ENCODE results near the gene NIPSNAP2. TPM values are rescaled to one million over a fixed set of nuclear protein-coding genes. Genes with fewer than 3 reads are reported as not detected.
A peak's percentile ranks its signal among the peaks of the same experiment; 100 is the strongest.

Gene NIPSNAP2
- total RNA-seq (10 to 100 TPM; 30.1 to 37.8 (median 34.4) TPM), polyA plus RNA-seq (10 to 100 TPM; 38.0 to 51.5 TPM), total RNA-seq (22.1 reads per million, percentile 52 among the genes with 10 or more reads in this experiment)

DNA sequence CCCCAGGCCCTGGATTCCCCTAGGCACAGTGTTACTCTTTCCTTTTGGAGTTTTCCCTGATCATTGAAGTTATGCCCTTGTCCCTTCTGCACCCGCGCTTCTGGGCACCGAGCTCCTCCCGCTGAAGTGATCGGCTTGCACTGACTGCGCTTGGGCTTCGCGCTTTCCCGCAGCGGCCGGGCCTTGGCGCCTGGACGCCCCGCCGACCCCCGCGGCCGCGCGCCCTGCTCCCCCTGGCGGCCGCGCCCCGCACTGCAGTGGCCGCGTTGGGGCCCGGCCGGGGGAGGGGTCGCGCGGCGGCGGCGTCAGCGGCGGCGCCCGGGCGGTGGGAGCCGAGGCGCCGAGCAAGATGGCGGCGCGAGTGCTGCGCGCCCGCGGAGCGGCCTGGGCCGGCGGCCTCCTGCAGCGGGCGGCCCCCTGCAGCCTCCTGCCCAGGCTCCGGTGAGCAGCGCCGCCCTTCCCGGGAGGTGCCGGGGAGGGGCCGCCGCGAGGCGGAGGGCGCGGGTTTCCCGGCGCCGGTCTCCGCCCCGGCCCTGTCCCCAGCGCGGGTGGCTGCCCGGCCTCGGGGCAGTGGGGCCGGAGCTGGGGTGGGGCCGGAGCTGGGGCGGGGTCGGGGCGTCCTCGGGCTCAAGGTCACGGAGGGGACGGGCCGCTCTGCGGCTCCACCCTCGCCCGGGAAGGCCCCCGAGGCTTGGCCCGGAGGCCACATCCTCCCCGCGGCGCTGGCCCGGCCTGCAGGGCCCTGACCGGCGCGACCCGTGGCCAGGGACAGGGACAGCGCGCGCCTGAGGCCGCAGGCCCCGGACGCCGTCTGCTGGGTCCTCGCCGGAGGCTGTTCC lies at the start of gene NIPSNAP2:
NIPSNAP2 (plus strand) TSS at position 325 of the 839 bp plus-strand sequence; CDS start at position 350, 25 bp downstream.
- Mint-ChIP-seq H3K4me1 (peaks cover 24 to 55% (median 42%) of the 10 kb centered on the region in 7 donors), H3K27ac (peak within 1 kb of the TSS; percentile 89 to 94 (median 91)), H3K36me3 (peaks cover 0 to 13% (median 4%) of the 10 kb centered on the region in 5 donors), H3K9me3 (no peaks in the 10 kb centered on the region), H3K4me3 (peak within 1 kb of the TSS; percentile 79 to 91 (median 88)), H3K27me3 (no peaks in the 10 kb centered on the region)
- DNase-seq: peak; percentile 37 to 86 (median 68)
- peak; percentile 94 for ATAC-seq
- H3K9me3 ChIP-seq (ENCODE audit: control insufficient read depth in 2 of 3, low read length in 3 of 3): no peaks in the 10 kb centered on the region
- CTCF ChIA-PET: interaction anchor here (0.6 to 2.6 kb wide), 11 partner anchors 9 to 468 kb away, joined by 3 to 10 read pairs (median 3); no protein-coding TSS in a partner anchor
- intact Hi-C loops (cut with micrococcal nuclease): loop anchor here (1.0 to 5.0 kb wide), 8 partner anchors 13 to 532 kb away; partner anchors contain the start of genes MRPS17 (in 2 of the 2), ZNF713 (in 2 of the 2), CCT6A (in 1 of the 2) and CHCHD2 (in 1 of the 2)
- no peaks in the 10 kb centered on the region for H3K27me3 ChIP-seq (ENCODE audit: control insufficient read depth in 2 of 2, insufficient read depth in 2 of 2, low read length in 2 of 2)
- peaks cover 10% of the 10 kb centered on the region in 2 donors for H3K4me1 ChIP-seq (ENCODE audit: control insufficient read depth in 2 of 2, insufficient read depth in 2 of 2, low read length in 2 of 2)
- POLR2A ChIA-PET: interaction anchor here (0.6 to 1.4 kb wide), 12 partner anchors 8 to 393 kb away, joined by 3 to 8 read pairs (median 4); partner anchors contain the start of genes CCT6A, CHCHD2, PSPH and SUMF2
- peaks cover 0 to 4% (median 0%) of the 10 kb centered on the region in 3 experiments for H3K36me3 ChIP-seq (ENCODE audit: control insufficient read depth in 2 of 3, insufficient read depth in 3 of 3, low read length in 3 of 3)
- H3K4me3 ChIP-seq (ENCODE audit: low read length): peak within 1 kb of the TSS; percentile 50
- peak within 1 kb of the TSS; percentile 89 for H3K27ac ChIP-seq (ENCODE audit: low read depth, low read length)

DNA sequence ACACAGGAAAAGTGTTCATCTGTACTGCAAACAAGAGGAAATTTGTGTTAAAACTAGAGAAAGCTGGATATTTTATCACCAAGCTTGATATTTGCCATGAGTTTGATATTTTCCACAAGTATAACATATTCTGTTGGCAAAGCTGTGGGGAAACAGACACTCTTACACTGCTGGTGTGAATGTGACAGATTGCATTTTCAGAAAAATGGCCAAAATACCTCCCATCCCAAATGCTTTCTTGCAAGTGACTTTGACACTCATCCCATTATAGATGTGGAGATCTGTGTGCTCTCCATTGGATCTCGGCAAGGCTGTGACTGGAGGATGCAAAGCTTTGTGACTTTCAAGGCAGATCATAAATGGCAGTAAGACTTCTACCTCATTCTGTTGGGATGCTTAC lies 46.6 kb upstream of the NIPSNAP2 start:
- H3K4me1 ChIP-seq (ENCODE audit: control insufficient read depth in 2 of 2, insufficient read depth in 2 of 2, low read length in 2 of 2): no peaks in the 10 kb centered on the region
- H3K27me3 ChIP-seq (ENCODE audit: control insufficient read depth in 2 of 2, insufficient read depth in 2 of 2, low read length in 2 of 2): no peaks in the 10 kb centered on the region
- no peaks in the 10 kb centered on the region for H3K9me3 ChIP-seq (ENCODE audit: control insufficient read depth in 2 of 3, low read length in 3 of 3)
- intact Hi-C loops (cut with micrococcal nuclease): no loop called here
- H3K27ac Mint-ChIP-seq: peak overlapping the region in 1 of 9 donors; percentile 65
- H3K4me3 ChIP-seq (ENCODE audit: low read length): no peak overlapping the region
- no peak for ATAC-seq
- H3K9me3 Mint-ChIP-seq: peaks cover 0 to under 1% (median 0%) of the 10 kb centered on the region in 11 donors
- DNase-seq: no peak
- H3K4me1 Mint-ChIP-seq: peaks cover 0 to 5% (median 0%) of the 10 kb centered on the region in 7 donors
- H3K36me3 ChIP-seq (ENCODE audit: control insufficient read depth in 2 of 3, insufficient read depth in 3 of 3, low read length in 3 of 3): peaks cover 0 to 2% (median 0%) of the 10 kb centered on the region in 3 experiments
- no peak overlapping the region for H3K27ac ChIP-seq (ENCODE audit: low read depth, low read length)
- H3K4me3 Mint-ChIP-seq: no peak overlapping the region
- no peaks in the 10 kb centered on the region for H3K27me3 Mint-ChIP-seq
- H3K36me3 Mint-ChIP-seq: peaks cover 2 to 45% (median 9%) of the 10 kb centered on the region in 5 donors
- POLR2A ChIA-PET: no interaction called here
- CTCF ChIA-PET: no interaction called here

DNA sequence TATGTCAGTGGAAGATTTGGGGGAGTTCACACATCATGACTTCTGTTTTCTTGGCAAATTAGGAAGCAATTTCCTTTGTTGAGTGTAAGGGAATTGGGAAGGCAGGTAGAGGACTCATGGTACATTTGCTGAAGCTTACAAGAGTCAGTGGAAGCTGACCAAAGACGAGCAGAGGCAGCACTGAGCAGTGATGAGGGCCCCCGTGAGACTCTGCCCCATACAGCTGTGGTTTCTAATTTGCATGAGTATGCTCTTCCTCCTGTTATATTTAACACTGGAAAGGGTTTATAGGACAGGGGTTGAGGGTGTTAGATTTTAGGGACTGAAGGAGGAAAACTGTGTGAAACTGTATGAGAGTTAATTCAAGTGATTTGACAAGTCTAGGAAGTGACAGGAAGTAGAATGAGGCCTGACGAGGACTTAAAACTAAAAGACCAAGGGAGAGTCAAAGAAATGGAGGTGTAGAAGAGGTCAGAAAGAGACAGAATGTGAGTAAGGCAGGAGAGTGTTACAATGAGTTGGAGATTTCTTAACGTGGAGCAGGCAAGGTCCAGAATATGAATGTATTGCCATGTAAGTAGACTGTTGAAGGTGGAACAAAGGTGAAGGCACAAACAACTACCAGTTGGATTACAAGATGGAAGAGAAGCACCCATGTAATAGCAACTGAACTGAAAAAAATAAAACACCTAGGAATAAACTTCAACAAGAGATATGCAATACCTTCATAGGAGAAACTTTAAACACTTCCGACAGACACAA lies 36.2 kb upstream of the NIPSNAP2 start:
- Mint-ChIP-seq H3K4me3 (no peak overlapping the region), H3K27me3 (no peaks in the 10 kb centered on the region), H3K9me3 (peaks cover 0 to 8% (median 2%) of the 10 kb centered on the region in 11 donors), H3K27ac (no peak overlapping the region), H3K4me1 (no peaks in the 10 kb centered on the region), H3K36me3 (peaks cover 0 to 39% (median 22%) of the 10 kb centered on the region in 5 donors)
- DNase-seq (no peak), ATAC-seq (no peak)
- ChIA-PET POLR2A (no interaction called here), CTCF (no interaction called here)
- Histone ChIP-seq H3K36me3 (ENCODE audit: control insufficient read depth in 2 of 3, insufficient read depth in 3 of 3, low read length in 3 of 3) (no peaks in the 10 kb centered on the region), H3K27me3 (ENCODE audit: control insufficient read depth in 2 of 2, insufficient read depth in 2 of 2, low read length in 2 of 2) (no peaks in the 10 kb centered on the region), H3K4me1 (ENCODE audit: control insufficient read depth in 2 of 2, insufficient read depth in 2 of 2, low read length in 2 of 2) (no peaks in the 10 kb centered on the region), H3K27ac (ENCODE audit: low read depth, low read length) (no peak overlapping the region), H3K9me3 (ENCODE audit: control insufficient read depth in 2 of 3, low read length in 3 of 3) (no peaks in the 10 kb centered on the region), H3K4me3 (ENCODE audit: low read length) (no peak overlapping the region)
- intact Hi-C loops (cut with micrococcal nuclease): no loop called here

DNA sequence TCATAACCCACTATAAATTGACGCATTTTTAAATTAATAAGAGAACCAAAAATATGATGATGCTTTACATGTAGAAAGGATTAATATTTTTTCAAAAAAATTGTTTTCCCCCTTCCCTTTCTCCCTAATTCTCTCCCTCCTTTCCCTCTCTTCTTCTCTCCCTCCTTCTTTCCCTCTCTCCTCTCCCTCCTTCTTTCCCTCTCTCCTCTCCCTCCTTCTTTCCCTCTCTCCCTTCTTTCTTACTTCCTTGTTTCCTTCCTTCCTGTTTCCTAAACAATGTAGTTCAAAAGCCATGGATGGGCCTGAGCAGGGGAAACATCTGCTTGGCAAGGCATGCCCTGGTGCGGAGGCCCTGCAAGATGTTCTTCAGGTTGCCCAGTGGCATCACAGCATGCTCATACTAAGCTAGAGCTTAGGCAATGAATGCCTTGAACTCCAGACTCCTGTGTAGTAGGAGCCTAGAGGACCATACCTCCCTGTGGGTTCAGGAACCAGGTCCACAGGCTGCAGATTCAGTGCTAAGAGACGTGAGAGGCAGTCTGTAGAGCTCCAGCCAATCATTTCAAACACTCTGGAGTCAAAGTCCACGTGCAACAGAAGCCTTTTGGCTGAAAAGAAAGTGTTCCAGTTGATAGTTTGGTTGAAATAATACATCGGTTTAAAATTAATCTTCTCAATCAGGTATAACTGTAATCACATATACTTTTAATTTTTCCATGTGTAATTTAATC lies 32.8 kb upstream of the NIPSNAP2 start:
- H3K9me3 Mint-ChIP-seq: peaks cover 0 to 36% (median 13%) of the 10 kb centered on the region in 11 donors
- peaks cover 0 to 31% (median 8%) of the 10 kb centered on the region in 5 donors for H3K36me3 Mint-ChIP-seq
- CTCF ChIA-PET: no interaction called here
- Histone ChIP-seq H3K36me3 (ENCODE audit: control insufficient read depth in 2 of 3, insufficient read depth in 3 of 3, low read length in 3 of 3) (no peaks in the 10 kb centered on the region), H3K27me3 (ENCODE audit: control insufficient read depth in 2 of 2, insufficient read depth in 2 of 2, low read length in 2 of 2) (no peaks in the 10 kb centered on the region), H3K4me3 (ENCODE audit: low read length) (no peak overlapping the region), H3K9me3 (ENCODE audit: control insufficient read depth in 2 of 3, low read length in 3 of 3) (peaks cover 0 to 6% (median 0%) of the 10 kb centered on the region in 3 experiments), H3K4me1 (ENCODE audit: control insufficient read depth in 2 of 2, insufficient read depth in 2 of 2, low read length in 2 of 2) (no peaks in the 10 kb centered on the region), H3K27ac (ENCODE audit: low read depth, low read length) (no peak overlapping the region)
- H3K27ac Mint-ChIP-seq: no peak overlapping the region
- POLR2A ChIA-PET: interaction anchor here (0.6 to 0.7 kb wide), 2 partner anchors 61 to 147 kb away, joined by 3 read pairs; no protein-coding TSS in a partner anchor
- DNase-seq (no peak), ATAC-seq (no peak)
- no peak overlapping the region for H3K4me3 Mint-ChIP-seq
- intact Hi-C loops (cut with micrococcal nuclease): no loop called here
- no peaks in the 10 kb centered on the region for H3K4me1 Mint-ChIP-seq
- no peaks in the 10 kb centered on the region for H3K27me3 Mint-ChIP-seq

DNA sequence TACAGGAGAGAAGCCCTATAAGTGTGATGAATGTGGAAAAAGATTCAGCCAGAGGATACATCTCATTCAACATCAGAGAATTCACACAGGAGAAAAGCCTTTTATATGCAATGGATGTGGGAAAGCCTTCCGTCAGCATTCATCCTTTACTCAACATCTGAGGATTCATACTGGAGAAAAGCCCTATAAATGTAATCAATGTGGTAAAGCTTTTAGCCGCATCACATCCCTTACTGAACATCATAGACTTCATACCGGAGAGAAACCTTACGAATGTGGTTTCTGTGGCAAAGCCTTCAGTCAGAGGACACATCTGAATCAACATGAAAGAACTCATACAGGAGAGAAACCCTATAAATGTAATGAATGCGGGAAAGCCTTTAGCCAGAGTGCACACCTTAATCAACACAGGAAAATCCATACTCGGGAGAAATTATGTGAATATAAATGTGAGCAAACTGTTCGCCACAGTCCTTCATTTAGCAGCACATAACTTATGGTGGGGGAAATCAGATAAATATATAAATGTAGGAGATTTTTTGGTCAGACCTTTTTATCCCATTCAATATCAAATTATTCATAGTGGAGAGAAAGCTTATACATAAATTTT lies 24.8 kb upstream of the NIPSNAP2 start:
- no peak overlapping the region for H3K27ac Mint-ChIP-seq
- ChIA-PET POLR2A (no interaction called here), CTCF (no interaction called here)
- H3K27ac ChIP-seq (ENCODE audit: low read depth, low read length): no peak overlapping the region
- no peaks in the 10 kb centered on the region for H3K27me3 ChIP-seq (ENCODE audit: control insufficient read depth in 2 of 2, insufficient read depth in 2 of 2, low read length in 2 of 2)
- no peak overlapping the region for H3K4me3 ChIP-seq (ENCODE audit: low read length)
- no peak for ATAC-seq
- H3K9me3 Mint-ChIP-seq: peaks cover 13 to 88% (median 48%) of the 10 kb centered on the region in 11 donors
- H3K9me3 ChIP-seq (ENCODE audit: control insufficient read depth in 2 of 3, low read length in 3 of 3): peaks cover 0 to 36% (median 0%) of the 10 kb centered on the region in 3 experiments
- H3K36me3 Mint-ChIP-seq: peaks cover 1 to 35% (median 29%) of the 10 kb centered on the region in 5 donors
- H3K4me1 Mint-ChIP-seq: no peaks in the 10 kb centered on the region
- H3K36me3 ChIP-seq (ENCODE audit: control insufficient read depth in 2 of 3, insufficient read depth in 3 of 3, low read length in 3 of 3): no peaks in the 10 kb centered on the region
- no peaks in the 10 kb centered on the region for H3K4me1 ChIP-seq (ENCODE audit: control insufficient read depth in 2 of 2, insufficient read depth in 2 of 2, low read length in 2 of 2)
- DNase-seq: no peak
- no peak overlapping the region for H3K4me3 Mint-ChIP-seq
- H3K27me3 Mint-ChIP-seq: no peaks in the 10 kb centered on the region
- intact Hi-C loops (cut with micrococcal nuclease): no loop called here
